K562 (cell line): ENCODE data around the gene PYROXD2. TPM values are rescaled to one million over a fixed set of nuclear protein-coding genes. Genes with fewer than 3 reads are reported as not detected.

ENCODE experiments used
- ATAC-seq: fragments of 200-7000 bp; cut with Tn5 transposase; 3 replicates; pipeline ENCODE4 v1.9.1; 2020; ENCODE audit warnings: moderate library complexity
- BruUV-seq: library from RNA; stranded (reverse); fragments of 400-500 nt; replicated peaks from 2 replicates; lab custom pipeline; 2021; lab: Mats Ljungman, UMichigan
- CTCF ChIA-PET: fragments of 300-600 bp; formaldehyde crosslinking; extraction: SDS; loops from one replicate; lab custom pipeline; 2021; ENCODE audit warnings: low intra/inter-chr PET ratio; lab: Yijun Ruan, JAX
- POLR2A ChIA-PET: fragments of 300-600, 350-650 bp; sonication (Branson Sonifier 250); formaldehyde crosslinking; extraction: SDS; loops from one replicate; lab custom pipeline; 2021; ENCODE audit warnings: antibody characterized with exemption, inconsistent platforms; lab: Yijun Ruan, JAX
- DNase-seq, 4 experiments: peaks; one replicate each; pipeline versions ENCODE4 v3.0.0 to v3.0.0-alpha.2; 2011 to 2018; ENCODE audit warnings: low spot score in 3 of 4, mixed read lengths in 3 of 4; ENCODE audit errors: extremely low read depth in 1 of 4
- FAIRE-seq: peaks from 2 replicates; lab custom pipeline; 2011; peaks lifted over from hg19 to GRCh38; lab: Jason Lieb, UNC
- H2AFZ ChIP-seq: 2 replicates; pipeline ENCODE4 v1.6.0; 2011; ENCODE audit warnings: low read depth, low read length, control low read depth, inconsistent platforms
- H3K27ac ChIP-seq: fragments of 200-600 bp; 3 replicates; pipeline ENCODE4 v1.8.0; 2011; ENCODE audit warnings: low read depth, mild to moderate bottlenecking, control low read depth, inconsistent platforms, low read length, moderate library complexity, mixed read lengths; ENCODE audit errors: extremely low read depth
- H3K27me3 ChIP-seq, 2 experiments: fragments of 300-600 bp in 1 of 2; 2 replicates in 1 of 2; 3 replicates in 1 of 2; pipeline versions ENCODE4 v1.6.0 to v1.8.0; 2011; ENCODE audit warnings: inconsistent platforms in 2 of 2, low read length in 2 of 2, mild to moderate bottlenecking in 1 of 2, mixed read lengths in 1 of 2, moderate library complexity in 1 of 2; ENCODE audit not compliant: control insufficient read depth in 2 of 2, insufficient read depth in 2 of 2
- H3K36me3 ChIP-seq: fragments of 300-600 bp; 3 replicates; pipeline ENCODE4 v1.8.0; 2011; ENCODE audit warnings: mild to moderate bottlenecking, low read length, inconsistent platforms; ENCODE audit not compliant: control insufficient read depth, insufficient read depth
- H3K4me1 ChIP-seq, 2 experiments: fragments of 200-600 bp in 1 of 2; replicated peaks in 1 of 2; 2 replicates in 1 of 2; 3 replicates in 1 of 2; pipeline versions ENCODE4 v1.5.1 to v1.8.0; 2011; ENCODE audit warnings: inconsistent platforms in 2 of 2, low read length in 2 of 2, mild to moderate bottlenecking in 1 of 2, mixed read lengths in 1 of 2, moderate library complexity in 1 of 2; ENCODE audit not compliant: control insufficient read depth in 2 of 2, insufficient read depth in 2 of 2
- H3K4me2 ChIP-seq: 2 replicates; pipeline ENCODE4 v1.6.1; 2011; ENCODE audit warnings: low read length, control low read depth, inconsistent platforms, mixed read lengths; ENCODE audit not compliant: insufficient read depth
- H3K4me3 ChIP-seq: fragments of 200-600 bp; sonication (generic), shearing (Covaris generic); 2 replicates; pipeline ENCODE4 v1.5.1; 2016; ENCODE audit warnings: control low read depth, inconsistent platforms
- H3K79me2 ChIP-seq: fragments of 200-600 bp; 3 replicates; pipeline ENCODE4 v1.8.0; 2011; ENCODE audit warnings: low read length, inconsistent platforms; ENCODE audit not compliant: control insufficient read depth, insufficient read depth
- H3K9ac ChIP-seq, 2 experiments: 2 replicates each; pipeline versions ENCODE4 v1.6.0 to v1.6.1; 2011; ENCODE audit warnings: low read depth in 2 of 2, low read length in 2 of 2, control low read depth in 1 of 2, inconsistent platforms in 1 of 2, mild to moderate bottlenecking in 1 of 2, mixed read lengths in 1 of 2; ENCODE audit not compliant: insufficient read depth in 1 of 2
- H3K9me1 ChIP-seq: one replicate; pipeline ENCODE4 v1.6.0; 2011; ENCODE audit warnings: inconsistent platforms, mild to moderate bottlenecking, low read length, moderate library complexity; ENCODE audit not compliant: control insufficient read depth, insufficient read depth
- H3K9me3 ChIP-seq: replicated peaks from 2 replicates; pipeline ENCODE4 v1.5.1; 2011; ENCODE audit warnings: low read depth, low read length, inconsistent platforms; ENCODE audit not compliant: control insufficient read depth, insufficient read depth
- H4K20me1 ChIP-seq: replicated peaks from 2 replicates; pipeline ENCODE4 v1.6.1; 2011; ENCODE audit warnings: low read length, inconsistent platforms, mixed read lengths; ENCODE audit not compliant: control insufficient read depth, insufficient read depth
- GABPB2 ChIP-seq: fragments of 250-450 bp; sonication (Bioruptor Pico); conservative IDR thresholded peaks from 2 replicates; pipeline ENCODE4 v1.5.1; 2021; ENCODE audit warnings: mild to moderate bottlenecking
- GMEB1 ChIP-seq: fragments of 250-450 bp; sonication (Bioruptor Pico); IDR thresholded peaks from 2 replicates; pipeline ENCODE4 v1.4.0; 2020; ENCODE audit warnings: mild to moderate bottlenecking
- NBN ChIP-seq: fragments of 450-650 bp; IDR thresholded peaks from 2 replicates; pipeline ENCODE4 v1.6.1; 2016; ENCODE audit warnings: low read depth, mild to moderate bottlenecking
- PTBP1 ChIP-seq: fragments of 200-400 bp; formaldehyde crosslinking; IDR thresholded peaks from 2 replicates; pipeline ENCODE4 v1.6.1; 2017; ENCODE audit warnings: low read depth, low read length
- ZNF124 ChIP-seq: sonication (generic); formaldehyde crosslinking; IDR thresholded peaks from 2 replicates; pipeline ENCODE4 v1.8.1; 2022; ENCODE audit warnings: missing genetic modification reagents
- WGBS: fragments of 100-300 bp; shearing (Covaris generic); methylation state at CpG from one replicate; pipeline ENCODE4 v1.1.6; 2016; ENCODE audit warnings: low coverage, mixed read lengths; ENCODE audit not compliant: insufficient coverage; ENCODE audit errors: missing lambda C conversion rate; 5-methylcytosine and 5-hydroxymethylcytosine counted together
- in situ Hi-C: fragments of 300-500 bp; cut with MboI; formaldehyde crosslinking; loops from 4 replicates; pipeline ENCODE4 v1.15.0; 2018; ENCODE audit warnings: inconsistent platforms, mixed read lengths
- intact Hi-C: fragments of 100-400 bp; cut with micrococcal nuclease; formaldehyde crosslinking; loops from 2 replicates; pipeline ENCODE4 v1.14.2; 2022
- polyA plus RNA-seq, 8 experiments: library from polyadenylated mRNA; depleted of rRNA in 4 of 8; stranded (reverse) in 5 of 8; unstranded in 3 of 8; fragments of >200 nt; fragmentation: Nextera tagmentation in 2 of 8; fragmentation: Illumina TruSeq in 1 of 8; extraction: Ambion mirVana in 2 of 8; extraction: Trizol in 1 of 8; gene quantifications; 2 replicates each; pipeline versions ENCODE4 v1.2.1 to v1.2.3, GENCODE V29; 2011 to 2014; ENCODE audit warnings: inconsistent platforms in 1 of 8, missing spikeins in 1 of 8
- total RNA-seq, 7 experiments: library from RNA; depleted of rRNA in 6 of 7; stranded (reverse); fragments of >200 nt in 6 of 7; fragmentation: Illumina TruSeq in 2 of 7; extraction: Trizol in 2 of 7; gene quantifications; 2 replicates each; pipeline versions ENCODE4 v1.2.1 to v1.2.3, GENCODE V29; 2011 to 2021; ENCODE audit warnings: low replicate concordance in 1 of 7
- TF ChIP-seq, protein P1 (sequence below): fragments of 250-450 bp; sonication (Bioruptor Pico); IDR thresholded peaks from 2 replicates; pipeline ENCODE4 v1.4.0; 2020; ENCODE audit warnings: mild to moderate bottlenecking, moderate library complexity

Gene PYROXD2
- total and polyA plus RNA-seq, 9 of the 15 experiments (the other 6 are each of a cell fraction or from before 2014, with no cell fraction given) = 0.14 to 1.4 (median 0.58) TPM

- H4K20me1 ChIP-seq = no peaks in the 10 kb centered on the region
- in situ Hi-C loops = no loop called here
- H2AFZ ChIP-seq = no peak overlapping the region
- no peaks in the 10 kb centered on the region; the same call in 1 of the 2 replicates for H3K9me3 ChIP-seq
- TF ChIP-seq GABPB2 (CRISPR knock-in tag) = no peak
- TF ChIP-seq PTBP1 = no peak
- no peak for TF ChIP-seq GMEB1 (CRISPR knock-in tag)
- TF ChIP-seq ZNF124 (CRISPR knock-in tag) = no peak
- TF ChIP-seq, protein P1, sequence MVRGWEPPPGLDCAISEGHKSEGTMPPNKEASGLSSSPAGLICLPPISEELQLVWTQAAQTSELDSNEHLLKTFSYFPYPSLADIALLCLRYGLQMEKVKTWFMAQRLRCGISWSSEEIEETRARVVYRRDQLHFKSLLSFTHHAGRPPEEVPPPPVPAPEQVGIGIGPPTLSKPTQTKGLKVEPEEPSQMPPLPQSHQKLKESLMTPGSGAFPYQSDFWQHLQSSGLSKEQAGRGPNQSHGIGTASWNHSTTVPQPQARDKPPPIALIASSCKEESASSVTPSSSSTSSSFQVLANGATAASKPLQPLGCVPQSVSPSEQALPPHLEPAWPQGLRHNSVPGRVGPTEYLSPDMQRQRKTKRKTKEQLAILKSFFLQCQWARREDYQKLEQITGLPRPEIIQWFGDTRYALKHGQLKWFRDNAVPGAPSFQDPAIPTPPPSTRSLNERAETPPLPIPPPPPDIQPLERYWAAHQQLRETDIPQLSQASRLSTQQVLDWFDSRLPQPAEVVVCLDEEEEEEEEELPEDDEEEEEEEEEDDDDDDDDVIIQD (CRISPR knock-in tag) = no peak
- no peak for TF ChIP-seq NBN
- no peak overlapping the region for H3K27ac ChIP-seq
- DNase-seq (no peak), FAIRE-seq (no peak), ATAC-seq (no peak)
- ChIA-PET POLR2A (no interaction called here), CTCF (no interaction called here)
- 25% methylated on average over 1 of the region's 1 CpG for WGBS
- peaks cover 16% of the 10 kb centered on the region for H3K79me2 ChIP-seq
- H3K9me1 ChIP-seq = no peaks in the 10 kb centered on the region
- no peak overlapping the region for H3K4me3 ChIP-seq
- peaks cover 2% of the 10 kb centered on the region; the same call in 2 of the 3 replicates for H3K36me3 ChIP-seq
- no peak overlapping the region for H3K9ac ChIP-seq
- peaks cover 3 to 4% of the 10 kb centered on the region in 2 experiments; a peak in 4 of 5 replicates for H3K4me1 ChIP-seq
- intact Hi-C loops = no loop called here
- no peak overlapping the region for H3K4me2 ChIP-seq
- no TSS peak for BruUV-seq
- H3K27me3 ChIP-seq = no peaks in the 10 kb centered on the region
Measured at GRCh38 chr10:98450618-98451017, 35.6 kb upstream of the PYROXD2 start.
